Measurements from ENCODE around the gene SYTL1. TPM values are rescaled to one million over a fixed set of nuclear protein-coding genes. Genes with fewer than 3 reads are reported as not detected.

Gene SYTL1
- total RNA-seq (191 TPM), polyA plus RNA-seq (100 to 1,000 TPM in 3 of 4 donors, 10 to 100 TPM in 1; 91.0 to 138 (median 120) TPM)

GRCh38 chr1:27341525-27342252 is at the start of gene SYTL1:
TSS of gene SYTL1 (plus strand) at chr1:27342022. CDS start at chr1:27345335, 3,313 bp downstream.
- H3K4me1 Mint-ChIP-seq, result peaks cover 4 to 58% (median 35%) of the 10 kb centered on the region in 4 donors
- Histone ChIP-seq H3K4me3 (ENCODE audit: low read depth, low read length) (peak within 1 kb of the TSS; percentile 95), H3K27ac (ENCODE audit: insufficient read depth, low read length, poor library complexity, severe bottlenecking) (peak within 1 kb of the TSS; percentile 79), H3K36me3 (ENCODE audit: control insufficient read depth, insufficient read depth, low read length) (peaks cover 16% of the 10 kb centered on the region), H3K27me3 (ENCODE audit: control insufficient read depth, insufficient read depth, low read length) (no peaks in the 10 kb centered on the region), H3K9me3 (ENCODE audit: control insufficient read depth in 2 of 2, low read length in 2 of 2) (no peaks in the 10 kb centered on the region), H3K4me1 (ENCODE audit: control insufficient read depth, insufficient read depth, low read length, poor library complexity, severe bottlenecking) (peaks cover 44% of the 10 kb centered on the region)
- no peaks in the 10 kb centered on the region for H3K27me3 Mint-ChIP-seq
- H3K27ac Mint-ChIP-seq, result peak within 1 kb of the TSS; percentile 90 to 97 (median 96)
- no peaks in the 10 kb centered on the region for H3K9me3 Mint-ChIP-seq
- DNase-seq (peak; percentile 47 to 83 (median 71)), ATAC-seq (ENCODE audit: low read depth in 2 of 2) (peak; percentile 62 to 65)
- peak within 1 kb of the TSS; percentile 93 to 98 (median 95) for H3K4me3 Mint-ChIP-seq
- H3K36me3 Mint-ChIP-seq, result peaks cover 18% of the 10 kb centered on the region

GRCh38 chr1:27292106-27292505 is 49.7 kb upstream of the SYTL1 start:
- no peak for ATAC-seq (ENCODE audit: low read depth in 2 of 2)
- H3K36me3 Mint-ChIP-seq, result peaks cover 31% of the 10 kb centered on the region
- no peaks in the 10 kb centered on the region for H3K27me3 Mint-ChIP-seq

GRCh38 chr1:27293915-27294314 is 47.9 kb upstream of the SYTL1 start:
- H3K36me3 ChIP-seq (ENCODE audit: control insufficient read depth, insufficient read depth, low read length), result peaks cover 72% of the 10 kb centered on the region
- Mint-ChIP-seq H3K36me3 (peaks cover 32% of the 10 kb centered on the region), H3K27ac (no peak overlapping the region), H3K9me3 (no peaks in the 10 kb centered on the region), H3K4me1 (no peaks in the 10 kb centered on the region), H3K27me3 (no peaks in the 10 kb centered on the region), H3K4me3 (no peak overlapping the region)
- no peak overlapping the region for H3K4me3 ChIP-seq (ENCODE audit: low read depth, low read length)
- DNase-seq, result no peak
- H3K27ac ChIP-seq (ENCODE audit: insufficient read depth, low read length, poor library complexity, severe bottlenecking), result no peak overlapping the region
- no peak for ATAC-seq (ENCODE audit: low read depth in 2 of 2)
- no peaks in the 10 kb centered on the region for H3K9me3 ChIP-seq (ENCODE audit: control insufficient read depth in 2 of 2, low read length in 2 of 2)
- H3K27me3 ChIP-seq (ENCODE audit: control insufficient read depth, insufficient read depth, low read length), result no peaks in the 10 kb centered on the region
- no peaks in the 10 kb centered on the region for H3K4me1 ChIP-seq (ENCODE audit: control insufficient read depth, insufficient read depth, low read length, poor library complexity, severe bottlenecking)

More at GRCh38 chr1:27292106-27292505, 49.7 kb upstream of the SYTL1 start:
- H3K27ac Mint-ChIP-seq, result peak overlapping the region in 2 of 3 donors; percentile 19 to 77
- no peaks in the 10 kb centered on the region for H3K9me3 Mint-ChIP-seq
- Histone ChIP-seq H3K27me3 (ENCODE audit: control insufficient read depth, insufficient read depth, low read length) (no peaks in the 10 kb centered on the region), H3K9me3 (ENCODE audit: control insufficient read depth in 2 of 2, low read length in 2 of 2) (no peaks in the 10 kb centered on the region), H3K36me3 (ENCODE audit: control insufficient read depth, insufficient read depth, low read length) (peaks cover 64% of the 10 kb centered on the region), H3K4me3 (ENCODE audit: low read depth, low read length) (no peak overlapping the region), H3K4me1 (ENCODE audit: control insufficient read depth, insufficient read depth, low read length, poor library complexity, severe bottlenecking) (no peaks in the 10 kb centered on the region), H3K27ac (ENCODE audit: insufficient read depth, low read length, poor library complexity, severe bottlenecking) (no peak overlapping the region)
- H3K4me3 Mint-ChIP-seq, result no peak overlapping the region
- no peaks in the 10 kb centered on the region for H3K4me1 Mint-ChIP-seq
- no peak for DNase-seq

- peaks cover 73% of the 10 kb centered on the region for H3K36me3 ChIP-seq (ENCODE audit: control insufficient read depth, insufficient read depth, low read length)
- H3K4me3 Mint-ChIP-seq, result no peak overlapping the region
- H3K9me3 Mint-ChIP-seq, result no peaks in the 10 kb centered on the region
- DNase-seq (peak; percentile 51 to 56 (median 52)), ATAC-seq (ENCODE audit: low read depth in 2 of 2) (peak; percentile 41 to 48)
- H3K9me3 ChIP-seq (ENCODE audit: control insufficient read depth in 2 of 2, low read length in 2 of 2), result no peaks in the 10 kb centered on the region
- no peak overlapping the region for H3K27ac ChIP-seq (ENCODE audit: insufficient read depth, low read length, poor library complexity, severe bottlenecking)
- H3K4me1 ChIP-seq (ENCODE audit: control insufficient read depth, insufficient read depth, low read length, poor library complexity, severe bottlenecking), result no peaks in the 10 kb centered on the region
- H3K27me3 ChIP-seq (ENCODE audit: control insufficient read depth, insufficient read depth, low read length), result no peaks in the 10 kb centered on the region
- peaks cover 0 to 8% (median 3%) of the 10 kb centered on the region in 4 donors for H3K4me1 Mint-ChIP-seq
- H3K27ac Mint-ChIP-seq, result no peak overlapping the region
- H3K27me3 Mint-ChIP-seq, result no peaks in the 10 kb centered on the region
- H3K36me3 Mint-ChIP-seq, result peaks cover 35% of the 10 kb centered on the region
- H3K4me3 ChIP-seq (ENCODE audit: low read depth, low read length), result no peak overlapping the region
These were observed 45.0 kb upstream of the SYTL1 start for GRCh38 chr1:27296773-27297291.

GRCh38 chr1:27297903-27298302 is 43.9 kb upstream of the SYTL1 start:
- H3K36me3 ChIP-seq (ENCODE audit: control insufficient read depth, insufficient read depth, low read length), result peaks cover 75% of the 10 kb centered on the region
- no peak overlapping the region for H3K4me3 ChIP-seq (ENCODE audit: low read depth, low read length)
- Mint-ChIP-seq H3K9me3 (no peaks in the 10 kb centered on the region), H3K27ac (peak overlapping the region in 1 of 3 donors; percentile 38), H3K4me3 (no peak overlapping the region), H3K36me3 (peaks cover 34% of the 10 kb centered on the region), H3K27me3 (no peaks in the 10 kb centered on the region), H3K4me1 (peaks cover 0 to 8% (median 3%) of the 10 kb centered on the region in 4 donors)
- no peaks in the 10 kb centered on the region for H3K27me3 ChIP-seq (ENCODE audit: control insufficient read depth, insufficient read depth, low read length)
- ATAC-seq (ENCODE audit: low read depth in 2 of 2), result no peak
- H3K9me3 ChIP-seq (ENCODE audit: control insufficient read depth in 2 of 2, low read length in 2 of 2), result no peaks in the 10 kb centered on the region
- DNase-seq, result no peak
- H3K27ac ChIP-seq (ENCODE audit: insufficient read depth, low read length, poor library complexity, severe bottlenecking), result no peak overlapping the region
- H3K4me1 ChIP-seq (ENCODE audit: control insufficient read depth, insufficient read depth, low read length, poor library complexity, severe bottlenecking), result no peaks in the 10 kb centered on the region

GRCh38 chr1:27298632-27299384 is 43.0 kb upstream of the SYTL1 start:
- no peaks in the 10 kb centered on the region for H3K9me3 Mint-ChIP-seq
- ATAC-seq (ENCODE audit: low read depth in 2 of 2), result no peak
- DNase-seq, result no peak
- H3K4me1 Mint-ChIP-seq, result peaks cover 0 to 8% (median 3%) of the 10 kb centered on the region in 4 donors
- H3K27me3 Mint-ChIP-seq, result no peaks in the 10 kb centered on the region
- Histone ChIP-seq H3K27me3 (ENCODE audit: control insufficient read depth, insufficient read depth, low read length) (no peaks in the 10 kb centered on the region), H3K36me3 (ENCODE audit: control insufficient read depth, insufficient read depth, low read length) (peaks cover 75% of the 10 kb centered on the region), H3K9me3 (ENCODE audit: control insufficient read depth in 2 of 2, low read length in 2 of 2) (no peaks in the 10 kb centered on the region), H3K4me1 (ENCODE audit: control insufficient read depth, insufficient read depth, low read length, poor library complexity, severe bottlenecking) (no peaks in the 10 kb centered on the region), H3K4me3 (ENCODE audit: low read depth, low read length) (no peak overlapping the region), H3K27ac (ENCODE audit: insufficient read depth, low read length, poor library complexity, severe bottlenecking) (no peak overlapping the region)
- no peak overlapping the region for H3K4me3 Mint-ChIP-seq
- peaks cover 36% of the 10 kb centered on the region for H3K36me3 Mint-ChIP-seq
- peak overlapping the region in 1 of 3 donors; percentile 76 for H3K27ac Mint-ChIP-seq

GRCh38 chr1:27299385-27300271 is 42.2 kb upstream of the SYTL1 start:
- no peak overlapping the region for H3K4me3 ChIP-seq (ENCODE audit: low read depth, low read length)
- no peak for DNase-seq
- no peaks in the 10 kb centered on the region for H3K9me3 ChIP-seq (ENCODE audit: control insufficient read depth in 2 of 2, low read length in 2 of 2)
- ATAC-seq (ENCODE audit: low read depth in 2 of 2), result no peak
- peaks cover 34% of the 10 kb centered on the region for H3K36me3 Mint-ChIP-seq
- peak overlapping the region in 1 of 3 donors; percentile 76 for H3K27ac Mint-ChIP-seq
- no peaks in the 10 kb centered on the region for H3K27me3 ChIP-seq (ENCODE audit: control insufficient read depth, insufficient read depth, low read length)
- no peak overlapping the region for H3K4me3 Mint-ChIP-seq
- H3K36me3 ChIP-seq (ENCODE audit: control insufficient read depth, insufficient read depth, low read length), result peaks cover 75% of the 10 kb centered on the region
- no peaks in the 10 kb centered on the region for H3K27me3 Mint-ChIP-seq
- no peaks in the 10 kb centered on the region for H3K9me3 Mint-ChIP-seq
- H3K4me1 ChIP-seq (ENCODE audit: control insufficient read depth, insufficient read depth, low read length, poor library complexity, severe bottlenecking), result no peaks in the 10 kb centered on the region
- H3K27ac ChIP-seq (ENCODE audit: insufficient read depth, low read length, poor library complexity, severe bottlenecking), result no peak overlapping the region
- H3K4me1 Mint-ChIP-seq, result peaks cover 0 to 8% (median 3%) of the 10 kb centered on the region in 4 donors

All from CD4-positive, CD25-positive, alpha-beta regulatory T cell (primary cell).